Measurements from ENCODE around the gene SPAM1. TPM values are rescaled to one million over a fixed set of nuclear protein-coding genes. Genes with fewer than 3 reads are reported as not detected.
"Not testable (repeated sequence)": the region's sequence is repeated elsewhere in the genome, so short reads cannot be mapped to it uniquely, and the experiment has no call there.

SPAM1 gene
- total RNA-seq, 1 donor from 2014 or later, result not detected

DNA sequence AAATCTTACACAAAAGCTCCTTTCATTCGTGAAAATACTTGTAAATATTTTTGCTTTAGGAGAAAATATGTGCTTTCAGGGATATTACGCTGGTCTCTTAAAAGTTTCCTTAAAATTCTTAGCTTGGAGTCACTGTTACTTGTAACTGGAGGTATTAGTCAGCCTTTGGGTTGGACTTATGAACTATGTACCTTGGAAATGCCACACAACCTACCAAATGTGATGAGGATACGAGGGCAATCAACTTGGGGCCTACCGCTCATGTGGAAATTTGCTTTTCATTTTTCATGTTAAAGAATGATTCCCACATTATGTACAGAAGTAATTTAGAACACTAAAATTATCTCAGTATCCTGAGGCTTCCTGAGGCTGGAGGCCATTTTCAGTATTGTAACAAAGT is 23.1 kb downstream of the SPAM1 start:
- intact Hi-C loops (cut with micrococcal nuclease), result no loop called here

DNA sequence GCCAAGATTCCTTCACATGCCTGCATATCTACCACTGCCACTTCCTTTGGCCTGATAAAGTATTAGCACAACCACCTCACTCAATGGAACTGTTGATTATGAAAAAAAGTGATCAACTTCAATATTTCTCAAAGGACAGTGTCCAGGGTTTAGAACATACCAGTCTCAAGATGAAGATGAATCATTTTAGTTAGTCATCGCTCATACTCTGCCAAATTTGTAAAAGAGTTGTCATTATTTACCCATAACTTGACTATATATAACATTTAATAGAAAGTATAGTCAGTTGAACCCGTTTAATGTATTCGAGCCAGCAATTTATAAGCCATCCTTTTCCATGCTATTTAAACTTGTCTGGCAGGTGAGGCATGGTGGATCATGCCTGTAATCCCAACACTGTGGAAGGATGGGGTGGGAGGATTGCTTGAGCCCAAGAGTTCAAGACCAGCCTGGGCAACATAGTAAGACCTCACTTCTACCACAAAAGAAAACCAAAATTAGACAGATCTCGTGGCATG is 33.2 kb downstream of the SPAM1 start:
- intact Hi-C loops (cut with micrococcal nuclease), result no loop called here

DNA sequence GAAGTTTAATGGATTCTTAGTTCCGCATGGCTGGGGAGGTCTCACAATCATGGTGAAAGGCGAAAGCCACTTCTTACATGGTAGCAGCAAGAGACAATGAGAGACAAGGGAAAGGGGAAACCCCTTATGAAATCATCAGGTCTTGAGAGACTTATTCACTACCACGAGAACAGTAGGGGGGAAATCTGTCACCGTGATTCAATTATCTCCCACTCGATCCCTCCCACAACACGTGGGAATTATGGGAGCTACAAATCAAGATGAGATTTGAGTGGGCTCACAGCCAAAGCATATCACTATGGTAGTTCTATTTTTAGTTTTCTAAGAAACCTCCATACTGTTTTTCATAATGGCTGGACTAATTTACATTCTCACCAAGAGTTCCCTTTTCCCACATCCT is 36.7 kb downstream of the SPAM1 start:
- intact Hi-C loops (cut with micrococcal nuclease), result no loop called here

DNA sequence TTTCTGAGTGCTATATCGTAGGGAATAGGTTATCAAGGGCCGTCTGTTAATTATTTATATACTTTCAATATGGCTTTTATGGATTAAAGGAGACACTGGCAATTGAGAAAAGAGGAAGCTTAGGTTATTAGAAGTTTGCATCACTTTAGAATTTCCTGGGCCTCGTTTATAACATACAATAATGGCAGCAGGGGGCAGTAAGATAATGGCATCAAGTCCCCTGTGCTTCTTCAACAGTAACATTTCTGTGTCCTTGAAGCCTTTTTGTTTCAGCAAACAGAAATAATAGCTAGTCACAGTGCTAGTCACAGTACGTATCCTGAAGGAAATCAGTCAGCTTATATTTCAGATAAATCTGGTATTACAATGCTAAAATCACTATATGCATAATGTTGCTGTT is 41.9 kb downstream of the SPAM1 start:
- intact Hi-C loops (cut with micrococcal nuclease), result no loop called here

DNA sequence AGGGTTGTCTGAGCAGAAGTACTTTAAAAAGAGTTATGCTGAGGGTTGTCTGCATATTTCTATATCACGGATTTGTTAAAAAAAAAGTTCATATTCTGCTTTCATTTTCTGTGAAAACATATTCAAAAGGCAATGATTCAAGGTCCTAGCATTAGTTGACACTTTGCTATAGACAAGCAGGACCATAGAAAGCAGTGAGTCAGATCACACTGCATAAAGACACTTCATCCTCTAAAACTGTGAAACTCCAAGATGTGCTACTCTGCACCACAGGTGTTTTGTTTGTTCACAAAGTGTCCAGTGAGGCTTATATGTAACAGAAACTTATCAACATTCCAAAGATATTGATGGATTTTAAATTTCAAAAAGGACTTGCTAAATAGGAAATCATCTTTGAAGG is 47.0 kb downstream of the SPAM1 start:
- intact Hi-C loops (cut with micrococcal nuclease), result no loop called here

DNA sequence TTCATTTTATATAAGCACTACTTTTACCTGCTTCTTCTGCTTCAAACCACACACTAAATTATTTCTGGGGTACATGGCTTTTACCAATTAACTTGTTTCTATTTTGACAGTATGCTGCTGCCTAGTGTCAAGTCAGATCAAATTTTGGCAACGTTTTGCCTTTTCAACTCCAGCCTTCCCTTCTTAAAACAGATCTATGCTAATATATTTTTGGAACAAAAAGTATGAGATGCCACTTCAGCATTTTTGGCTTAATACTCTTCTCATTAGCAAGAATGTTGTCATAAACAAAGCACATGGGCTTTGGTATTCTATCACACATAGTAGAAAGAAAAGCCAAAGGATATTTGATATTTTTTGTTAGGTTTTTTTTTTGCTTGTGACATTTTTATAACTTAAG is 47.8 kb downstream of the SPAM1 start:
- intact Hi-C loops (cut with micrococcal nuclease), result no loop called here

DNA sequence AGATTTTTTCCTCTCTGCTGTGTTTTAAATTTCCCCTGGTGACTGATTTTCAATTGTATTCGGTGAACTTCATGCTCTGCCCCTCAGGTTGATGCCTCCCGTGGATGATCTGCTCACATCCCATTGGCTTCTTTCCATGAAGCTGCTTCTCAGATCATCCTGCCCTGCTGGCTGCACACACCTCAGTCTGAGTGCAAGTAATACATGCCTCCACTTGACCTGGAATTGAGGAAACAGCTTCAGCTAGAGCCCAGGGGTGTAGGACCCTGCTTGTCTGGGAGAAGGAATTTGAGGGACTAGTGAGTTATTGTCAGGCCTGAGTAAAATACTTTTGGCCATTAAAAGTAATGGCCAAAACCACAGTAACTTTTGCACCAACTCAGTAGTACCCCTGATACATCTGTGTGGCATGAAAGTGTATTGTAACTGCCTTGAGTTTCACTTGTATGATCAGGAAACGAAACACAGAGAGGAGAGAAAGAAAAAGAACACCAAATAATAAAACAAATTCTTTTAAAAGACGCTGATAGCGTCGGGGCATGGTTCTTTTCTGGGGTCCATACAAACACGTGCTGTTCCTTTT is 49.4 kb downstream of the SPAM1 start:
- intact Hi-C loops (cut with micrococcal nuclease), result no loop called here

DNA sequence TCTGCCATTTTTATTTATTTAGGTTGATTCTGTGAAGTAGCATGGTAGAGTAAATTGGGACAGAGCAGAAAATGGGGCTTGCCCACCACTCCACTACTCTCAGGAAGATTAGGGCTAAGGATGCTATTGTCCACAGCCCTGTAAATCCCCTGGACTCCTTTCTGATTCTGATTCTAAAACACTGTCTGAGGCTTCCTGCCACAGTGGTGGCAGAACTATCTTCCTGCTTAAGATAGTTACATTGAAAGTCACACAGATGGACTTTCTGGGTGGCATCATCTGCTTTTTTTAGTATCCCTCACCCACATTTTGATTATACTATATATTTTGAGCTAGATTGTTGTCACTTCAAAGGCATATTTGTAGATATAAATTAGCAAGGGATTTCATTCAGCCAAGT is 50.0 kb downstream of the SPAM1 start:
- intact Hi-C loops (cut with micrococcal nuclease), result no loop called here

DNA sequence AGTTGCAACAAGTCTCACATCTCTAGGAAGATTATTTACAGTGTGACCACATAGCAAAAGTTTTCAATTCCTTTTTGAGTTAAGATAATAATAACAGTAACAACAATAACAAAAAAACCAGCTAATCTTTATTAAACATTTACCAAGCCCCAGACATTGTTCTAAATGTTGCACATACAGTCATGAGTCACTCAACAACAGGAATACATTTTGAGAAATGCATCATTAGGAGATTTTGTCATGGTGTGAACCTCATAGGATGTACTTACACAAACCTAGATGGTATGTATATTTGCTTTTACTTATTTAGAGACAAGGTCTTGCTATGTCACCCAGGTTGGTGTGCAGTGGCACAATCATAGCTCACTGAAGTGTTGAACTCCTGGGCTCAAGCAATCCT is 52.0 kb downstream of the SPAM1 start:
- intact Hi-C loops (cut with micrococcal nuclease), result no loop called here

DNA sequence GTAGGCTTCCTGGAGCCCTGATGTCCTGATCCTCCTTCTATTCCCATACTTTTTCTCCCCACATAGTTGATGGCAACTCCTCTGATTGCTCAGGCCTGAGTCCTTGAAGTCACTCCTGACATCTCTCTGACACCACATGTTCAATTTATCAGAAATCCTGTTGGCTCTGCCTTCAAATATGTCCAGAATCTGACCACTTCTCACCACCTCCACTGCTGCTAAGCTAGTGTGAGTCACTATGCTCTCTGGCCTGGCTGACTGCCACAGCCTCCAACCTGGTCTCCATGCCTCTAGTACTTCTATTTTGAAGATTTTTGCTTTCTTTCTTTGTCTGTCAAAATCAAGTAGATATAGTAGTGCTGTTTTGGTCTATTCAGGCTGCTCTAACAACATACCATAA is 54.8 kb downstream of the SPAM1 start:
- intact Hi-C loops (cut with micrococcal nuclease), result no loop called here

DNA sequence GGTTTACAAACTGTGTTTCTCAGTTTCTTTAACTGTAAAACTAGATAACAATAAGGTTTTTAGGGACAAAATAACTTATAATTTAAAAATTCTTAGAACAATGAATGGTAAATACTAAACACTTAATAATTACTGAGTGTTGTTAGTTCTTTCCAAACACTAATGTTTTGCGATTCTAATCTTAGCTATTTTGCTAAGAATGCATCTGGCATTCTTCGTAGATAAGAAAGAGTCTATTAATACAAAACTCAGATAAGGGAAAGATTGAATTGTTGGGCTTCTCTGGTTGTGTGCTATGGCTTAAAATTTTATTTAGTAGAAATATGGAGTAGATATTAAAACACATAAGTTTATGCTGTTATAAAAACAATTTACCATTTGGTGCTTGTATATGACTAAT is 62.4 kb downstream of the SPAM1 start:
- intact Hi-C loops (cut with micrococcal nuclease), result no loop called here

DNA sequence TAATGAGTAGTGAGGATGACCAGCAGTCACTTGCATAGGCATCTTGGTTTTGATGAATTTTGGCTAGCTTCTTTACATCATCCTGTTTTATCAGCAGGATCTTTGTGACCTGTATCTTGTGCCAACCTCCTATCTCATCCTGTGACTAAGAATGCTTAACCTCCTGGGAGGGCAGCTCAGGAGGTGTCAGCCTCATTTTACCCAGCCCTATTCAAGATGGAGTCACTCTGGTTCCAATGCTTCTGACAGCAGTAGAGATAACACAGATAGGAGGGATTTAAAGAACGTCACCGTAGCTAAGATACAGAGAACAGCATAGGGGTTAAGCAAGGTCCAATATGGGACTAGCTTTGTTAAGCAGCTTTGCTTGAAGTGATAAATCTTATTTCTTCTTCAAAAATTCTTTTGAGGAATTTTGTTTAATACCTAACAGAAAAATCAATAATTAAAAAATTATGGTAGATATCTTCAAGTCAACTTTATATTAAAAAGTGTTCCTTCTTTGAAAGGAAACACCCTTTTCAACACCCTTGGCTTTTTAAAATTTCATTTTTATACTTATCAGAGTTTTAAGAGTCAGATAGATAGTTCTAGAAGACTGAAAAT is 68.0 kb downstream of the SPAM1 start:
- intact Hi-C loops (cut with micrococcal nuclease), result no loop called here

DNA sequence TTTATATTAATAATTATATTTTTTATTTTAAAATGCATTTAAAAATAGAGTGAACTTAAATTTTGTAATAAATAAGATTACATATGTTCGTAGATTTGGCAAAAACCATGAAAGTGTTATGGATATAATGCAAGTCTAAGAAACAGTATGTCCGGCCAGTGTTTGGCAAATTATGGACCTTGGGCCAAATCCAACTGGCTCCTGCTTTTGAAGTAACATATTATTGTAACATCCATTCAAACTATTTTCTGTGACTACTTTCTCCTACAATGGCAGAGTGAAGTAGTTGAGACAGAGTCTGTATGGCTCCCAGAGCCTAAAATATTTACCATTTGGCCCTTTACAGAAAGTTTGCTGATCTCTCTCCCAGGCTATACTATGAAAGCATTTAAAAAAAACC is 69.0 kb downstream of the SPAM1 start:
- intact Hi-C loops (cut with micrococcal nuclease), result no loop called here

DNA sequence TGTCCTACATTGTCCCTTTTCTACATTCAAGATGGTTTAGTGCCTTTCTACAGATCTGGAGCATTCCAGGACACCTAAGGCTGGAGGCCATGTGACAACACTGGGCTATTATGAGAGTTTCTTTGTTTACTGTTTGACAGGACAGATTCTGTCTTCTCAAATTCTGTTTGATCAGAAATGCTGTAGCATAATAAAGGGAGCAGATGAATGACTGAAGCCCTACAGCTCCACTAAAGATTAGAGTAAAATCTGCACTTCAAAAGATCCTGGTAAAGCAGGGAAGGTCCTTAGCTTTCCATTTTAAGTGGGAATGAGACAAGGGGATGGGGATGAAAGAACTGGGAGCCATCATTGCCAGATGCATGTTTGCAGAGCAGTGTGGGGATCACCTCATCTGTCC is 69.4 kb downstream of the SPAM1 start:
- intact Hi-C loops (cut with micrococcal nuclease), result no loop called here

DNA sequence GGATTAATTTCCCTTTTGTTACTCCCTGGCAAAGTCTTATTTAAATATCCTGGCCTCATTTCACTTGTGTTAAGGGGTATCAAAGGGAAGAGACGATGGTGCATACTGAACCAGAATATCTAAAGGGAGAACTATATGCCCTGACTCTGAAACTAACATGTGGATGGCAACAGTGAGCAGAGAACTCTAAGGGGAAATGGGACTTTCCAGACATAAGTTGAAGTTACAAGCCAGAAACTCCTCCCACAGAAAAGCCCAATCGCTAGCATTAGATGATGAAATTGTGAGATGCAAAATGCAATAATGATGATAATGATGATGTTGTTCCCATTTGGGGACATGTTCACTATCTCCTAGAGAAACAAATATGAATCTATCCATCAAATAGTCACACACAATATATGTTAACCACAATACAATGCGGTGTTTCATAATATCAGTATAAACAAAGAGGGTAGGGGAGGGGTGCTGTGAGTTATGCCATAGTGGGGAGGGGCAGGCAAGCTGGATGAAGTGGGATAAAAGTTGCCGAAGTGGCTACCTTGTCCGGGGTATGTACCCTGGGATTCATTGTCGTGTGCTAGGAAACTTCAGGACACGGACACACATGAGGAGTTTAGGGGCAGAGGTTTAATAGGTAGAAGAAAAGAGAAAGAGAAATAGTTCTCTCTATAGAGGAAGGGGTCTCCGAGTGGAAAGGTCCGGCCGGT is 70.7 kb downstream of the SPAM1 start:
- intact Hi-C loops (cut with micrococcal nuclease), result no loop called here

DNA sequence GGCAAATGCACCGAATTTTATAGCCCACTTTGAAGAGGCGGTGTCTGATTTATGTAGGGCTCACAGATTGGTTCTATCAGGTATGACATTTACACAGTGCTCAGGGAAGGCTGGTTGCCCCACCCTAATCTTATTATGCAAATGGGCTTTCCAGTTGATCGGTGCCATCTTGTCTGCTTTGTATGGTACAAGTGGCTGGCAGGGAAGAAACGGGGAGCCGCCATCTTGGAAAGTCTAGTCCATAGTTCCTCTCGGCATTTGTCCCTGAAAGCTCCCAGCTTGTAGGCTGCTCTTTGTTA is 71.2 kb downstream of the SPAM1 start:
- intact Hi-C loops (cut with micrococcal nuclease), result no loop called here

DNA sequence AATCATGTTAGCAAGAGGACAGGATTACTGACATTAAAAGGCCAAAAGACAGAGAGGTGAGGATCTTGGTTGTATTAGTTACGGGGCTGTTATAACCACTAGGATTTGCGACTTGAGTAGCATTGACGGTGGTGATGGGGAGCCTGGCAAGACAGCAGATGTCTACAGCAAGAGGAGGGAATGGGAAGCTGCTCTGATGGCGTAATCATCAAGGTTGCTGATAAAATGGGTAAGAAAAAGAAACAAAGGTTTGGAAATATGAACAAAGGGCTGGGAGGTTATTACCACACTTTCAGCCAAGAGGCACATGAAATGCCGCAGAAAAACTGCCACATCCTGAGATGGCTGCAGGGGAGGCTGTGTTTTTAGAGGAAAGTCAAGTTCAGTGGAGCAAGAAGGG is 73.9 kb downstream of the SPAM1 start:
- intact Hi-C loops (cut with micrococcal nuclease), result no loop called here

DNA sequence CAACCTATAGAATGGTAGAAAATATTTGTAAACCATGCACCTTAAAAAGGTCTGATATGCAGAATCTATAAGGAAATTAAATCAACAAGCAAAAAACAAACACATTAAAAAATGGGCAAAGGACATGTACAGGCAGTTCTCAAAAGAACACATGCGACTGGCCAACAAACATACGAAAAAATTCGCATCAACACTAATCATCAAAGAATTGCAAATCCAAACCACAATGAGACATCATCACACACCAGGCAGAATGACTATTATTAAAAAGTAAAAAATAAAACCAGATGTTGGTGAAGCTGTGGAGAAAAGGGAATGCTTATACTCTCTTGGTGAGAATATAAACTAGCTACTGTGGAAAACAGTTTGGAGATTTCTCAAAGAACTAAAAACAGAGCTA is 74.7 kb downstream of the SPAM1 start:
- intact Hi-C loops (cut with micrococcal nuclease), result no loop called here

DNA sequence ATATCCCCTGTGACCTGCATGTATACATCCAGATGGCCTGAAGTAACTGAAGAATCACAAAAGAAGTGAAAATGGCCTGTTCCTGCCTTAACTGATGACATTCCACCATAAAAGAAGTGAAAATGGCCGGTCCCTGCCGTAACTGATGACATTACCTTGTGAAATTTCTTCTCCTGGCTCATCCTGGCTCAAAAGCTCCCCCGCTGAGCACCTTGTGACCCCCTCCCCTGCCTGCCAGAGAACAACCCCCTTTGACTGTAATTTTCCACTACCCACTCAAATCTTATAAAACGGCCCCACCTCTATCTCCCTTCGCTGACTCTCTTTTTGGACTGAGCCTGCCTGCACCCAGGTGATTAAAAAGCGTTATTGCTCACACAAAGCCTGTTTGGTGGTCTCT is 83.3 kb downstream of the SPAM1 start:
- intact Hi-C loops (cut with micrococcal nuclease), result not testable (repeated sequence)

DNA sequence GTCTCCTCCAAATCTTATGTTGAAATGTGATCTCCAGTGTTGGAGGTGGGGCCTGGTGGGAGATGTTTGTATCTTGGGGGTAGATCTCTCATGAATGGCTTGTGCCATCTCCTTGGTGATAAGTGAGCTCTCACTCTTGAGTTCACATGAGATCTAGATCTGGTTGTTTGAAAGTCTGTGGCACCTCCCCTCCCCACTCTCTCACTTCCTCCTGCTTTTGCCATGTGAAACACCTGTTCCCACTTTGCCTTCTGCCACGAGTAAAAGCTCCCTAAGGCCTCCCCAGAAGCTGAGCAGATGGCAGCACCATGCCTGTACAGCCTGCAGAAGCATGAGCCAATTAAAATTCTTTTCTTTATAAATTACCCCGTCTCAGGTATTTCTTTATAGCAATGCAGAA is 84.3 kb downstream of the SPAM1 start:
- intact Hi-C loops (cut with micrococcal nuclease), result no loop called here
